GM12878 (cell line): Measurements from ENCODE around the gene PLAGL2. TPM values are rescaled to one million over a fixed set of nuclear protein-coding genes. Genes with fewer than 3 reads are reported as not detected.

Source experiments
- ATAC-seq: fragments of 200-7000 bp; cut with Tn5 transposase; 3 replicates; pipeline ENCODE4 v1.9.1; 2020; ENCODE audit warnings: mild to moderate bottlenecking, moderate library complexity
- BruUV-seq: library from RNA; stranded (reverse); fragments of 400-500 nt; replicated peaks from 2 replicates; lab custom pipeline; 2021; lab: Mats Ljungman, UMichigan
- CTCF ChIA-PET: fragments of 300-600 bp; sonication (Branson Sonifier 250); formaldehyde crosslinking; extraction: SDS; loops from one replicate; lab custom pipeline; 2021; ENCODE audit warnings: inconsistent platforms; lab: Yijun Ruan, JAX
- POLR2A ChIA-PET: fragments of 350-600 bp; formaldehyde crosslinking; extraction: SDS; loops from one replicate; lab custom pipeline; 2021; ENCODE audit warnings: inconsistent platforms; lab: Charles Lee
- RAD21 ChIA-PET: fragments of 300-600 bp; sonication (Branson Sonifier 250); formaldehyde crosslinking; loops from one replicate; lab custom pipeline; 2023; ENCODE audit warnings: antibody characterized with exemption; ENCODE audit not compliant: unreplicated experiment; lab: Charles Lee
- SMC1A ChIA-PET: fragments of 300-600 bp; sonication (Branson Sonifier 250); formaldehyde crosslinking; loops from one replicate; lab custom pipeline; 2023; ENCODE audit not compliant: unreplicated experiment, uncharacterized antibody; lab: Charles Lee
- DNase-seq: peaks from one replicate; pipeline ENCODE4 v3.0.0-alpha.2; 2011; ENCODE audit warnings: low read depth, low spot score
- FAIRE-seq: peaks from 3 replicates; lab custom pipeline; 2011; peaks lifted over from hg19 to GRCh38; lab: Jason Lieb, UNC
- H2AFZ ChIP-seq: 2 replicates; pipeline ENCODE4 v1.6.0; 2011; ENCODE audit warnings: low read depth, low read length, control low read depth; ENCODE audit not compliant: control insufficient read depth
- H3K27ac ChIP-seq: 2 replicates; pipeline ENCODE4 v1.5.1; 2011; ENCODE audit warnings: control low read depth; ENCODE audit not compliant: control insufficient read depth, insufficient read depth
- H3K27me3 ChIP-seq, 2 experiments: replicated peaks in 1 of 2; 2 replicates each; pipeline versions ENCODE4 v1.6.0 to v1.6.1; 2011; ENCODE audit warnings: low read length in 1 of 2; ENCODE audit not compliant: control insufficient read depth in 2 of 2, insufficient read depth in 2 of 2
- H3K36me3 ChIP-seq, 2 experiments: 2 replicates each; pipeline ENCODE4 v1.5.1; 2011; ENCODE audit warnings: low read length in 1 of 2; ENCODE audit not compliant: control insufficient read depth in 2 of 2, insufficient read depth in 2 of 2
- H3K4me1 ChIP-seq: 2 replicates; pipeline ENCODE4 v1.6.1; 2011; ENCODE audit warnings: mild to moderate bottlenecking, low read length, moderate library complexity, mixed read lengths; ENCODE audit not compliant: control insufficient read depth, insufficient read depth
- H3K4me2 ChIP-seq: 2 replicates; pipeline ENCODE4 v1.6.0; 2011; ENCODE audit warnings: control low read depth; ENCODE audit not compliant: control insufficient read depth, insufficient read depth
- H3K4me3 ChIP-seq: fragments of 200-600 bp; sonication (generic); 2 replicates; pipeline ENCODE4 v1.5.1; 2016
- H3K79me2 ChIP-seq: 2 replicates; pipeline ENCODE4 v1.6.0; 2011; ENCODE audit warnings: low read length; ENCODE audit not compliant: control insufficient read depth, insufficient read depth
- H3K9ac ChIP-seq: 2 replicates; pipeline ENCODE4 v1.8.0; 2011; ENCODE audit warnings: low read length, control low read depth, mixed read lengths; ENCODE audit not compliant: control insufficient read depth, insufficient read depth
- H3K9me3 ChIP-seq: replicated peaks from 3 replicates; pipeline ENCODE4 v1.5.1; 2011; ENCODE audit warnings: mild to moderate bottlenecking, low read length; ENCODE audit not compliant: control insufficient read depth, insufficient read depth
- H4K20me1 ChIP-seq: 2 replicates; pipeline ENCODE4 v1.6.0; 2011; ENCODE audit not compliant: control insufficient read depth, insufficient read depth
- CREB1 ChIP-seq: IDR thresholded peaks from 2 replicates; pipeline ENCODE4 v1.6.1; 2012; ENCODE audit warnings: low read depth, mild to moderate bottlenecking, inconsistent platforms
- IRF5 ChIP-seq: fragments of 450-650 bp; IDR thresholded peaks from 2 replicates; pipeline ENCODE4 v1.6.1; 2017; ENCODE audit warnings: borderline replicate concordance
- RCOR1 ChIP-seq: conservative IDR thresholded peaks from 2 replicates; pipeline ENCODE4 v1.6.1; 2012; ENCODE audit warnings: low read depth, low read length, improper control_type of control experiment
- ZBTB11 ChIP-seq: fragments of 450-650 bp; formaldehyde crosslinking; IDR thresholded peaks from 2 replicates; pipeline ENCODE4 v1.5.0; 2022; ENCODE audit warnings: mild to moderate bottlenecking, missing genetic modification characterization
- WGBS: methylation state at CpG from one replicate; pipeline ENCODE4 v1.1.6; 2016; ENCODE audit warnings: low lambda C conversion rate; ENCODE audit not compliant: insufficient replicate concordance, insufficient coverage; ENCODE audit errors: missing lambda C conversion rate; 5-methylcytosine and 5-hydroxymethylcytosine counted together
- in situ Hi-C: fragments of 300-500 bp; cut with MboI; formaldehyde crosslinking; loops from 9 replicates; pipeline ENCODE4 v1.14.3; 2018; ENCODE audit warnings: mixed read lengths
- intact Hi-C: fragments of 100-400 bp; cut with micrococcal nuclease; formaldehyde crosslinking; loops from one replicate; pipeline ENCODE4 v1.14.2; 2022; ENCODE audit not compliant: unreplicated experiment
- polyA plus RNA-seq, 11 experiments: library from polyadenylated mRNA; depleted of rRNA in 4 of 11; unstranded in 6 of 11; stranded (reverse) in 5 of 11; fragments of >200 nt; fragmentation: Nextera tagmentation in 4 of 11; fragmentation: Illumina TruSeq in 1 of 11; extraction: Ambion mirVana in 4 of 11; extraction: Trizol in 1 of 11; gene quantifications; 1 replicate in 1 of 11; 2 replicates in 10 of 11; pipeline versions ENCODE4 v1.2.1 to v1.2.3, GENCODE V29; 2011 to 2016; ENCODE audit warnings: inconsistent platforms in 2 of 11, missing spikeins in 2 of 11, low read depth in 1 of 11
- total RNA-seq, 4 experiments: library from RNA; depleted of rRNA in 3 of 4; stranded (reverse); fragments of >200 nt in 3 of 4; fragmentation: Illumina TruSeq in 1 of 4; extraction: Trizol in 1 of 4; gene quantifications; 2 replicates each; pipeline versions ENCODE4 v1.2.1 to v1.2.3, GENCODE V29; 2013 to 2021

The PLAGL2 gene
- total and polyA plus RNA-seq, 10 of the 15 experiments (the other 5 are each of a cell fraction or from before 2014, with no cell fraction given), result 4.4 to 32.3 (median 13.3) TPM

GRCh38 chr20:32236048-32236533 is 28.5 kb upstream of the PLAGL2 start (continued):
- no peak for TF ChIP-seq RCOR1

DNA sequence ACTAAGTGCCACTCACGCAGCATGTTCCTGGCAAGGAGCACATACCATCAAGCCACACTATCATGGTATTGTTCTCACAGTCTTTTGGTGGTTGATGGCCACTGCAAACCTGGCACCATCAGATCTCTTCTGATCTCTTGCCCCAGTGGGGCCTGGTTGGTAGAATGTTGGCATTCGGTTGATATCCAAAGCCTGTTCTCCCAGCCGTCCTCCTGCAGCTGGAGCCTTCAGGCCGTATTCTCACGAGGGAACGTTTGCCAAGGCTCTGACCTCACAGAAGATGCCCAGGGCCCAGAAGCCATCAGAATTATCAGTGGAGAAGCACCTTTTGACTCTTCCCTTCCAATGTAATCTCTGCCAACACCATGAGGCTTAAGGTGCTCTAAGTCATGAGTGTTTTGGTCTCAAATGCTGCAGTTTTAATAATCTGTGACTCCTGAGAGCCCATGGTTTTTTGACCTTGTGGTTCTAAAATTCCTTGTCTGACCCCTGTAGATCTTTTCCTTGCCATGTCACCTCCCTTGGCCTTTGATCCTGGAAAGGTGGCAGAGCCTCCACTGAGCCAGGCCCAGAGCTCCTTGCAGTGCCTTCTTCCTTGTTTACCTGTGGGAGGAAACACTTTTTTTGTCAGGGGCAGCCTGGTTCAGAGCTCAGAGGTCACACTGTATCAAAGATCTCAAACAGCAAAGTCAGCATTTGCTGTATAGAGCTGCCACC is 27.9 kb upstream of the PLAGL2 start:
- peaks cover 21 to 22% of the 10 kb centered on the region in 2 experiments; a peak in 3 of 4 replicates for H3K36me3 ChIP-seq
- TF ChIP-seq ZBTB11 (CRISPR knock-in tag) (no peak), CREB1 (no peak), IRF5 (no peak)
- TF ChIP-seq, all 136 proteins: peak for 0
- ChIA-PET SMC1A (no interaction called here), CTCF (no interaction called here), RAD21 (no interaction called here), POLR2A (no interaction called here)
- no peak for FAIRE-seq
- H2AFZ ChIP-seq, result no peak overlapping the region
- no peak overlapping the region for H3K27ac ChIP-seq
- H3K4me1 ChIP-seq, result peaks cover 20% of the 10 kb centered on the region
- no peaks in the 10 kb centered on the region for H3K79me2 ChIP-seq
- no peaks in the 10 kb centered on the region for H3K27me3 ChIP-seq
- WGBS, result 97% methylated on average over 6 of the region's 6 CpGs
- no peaks in the 10 kb centered on the region for H3K9me3 ChIP-seq
- no peak overlapping the region for H3K4me3 ChIP-seq
- no peaks in the 10 kb centered on the region for H4K20me1 ChIP-seq
- in situ Hi-C loops, result no loop called here
- H3K9ac ChIP-seq, result no peak overlapping the region
- no peak for ATAC-seq
- DNase-seq, result no peak
- intact Hi-C loops, result no loop called here
- no peak overlapping the region for H3K4me2 ChIP-seq
- BruUV-seq, result no TSS peak
